SU-DHL-6 (cell line): Measurements from ENCODE around the gene CYP24A1.

ENCODE experiments used
- H2AFZ ChIP-seq: fragments of 200-600 bp; sonication (generic); 2 replicates; pipeline ENCODE4 v1.6.1; 2014; ENCODE audit warnings: low read depth, mild to moderate bottlenecking, moderate library complexity, mixed read lengths, antibody characterized with exemption, low read length; ENCODE audit not compliant: severe bottlenecking
- H3F3A ChIP-seq: fragments of 200-600 bp; shearing (Covaris generic); 2 replicates; pipeline ENCODE4 v1.6.0; 2016; ENCODE audit warnings: antibody characterized with exemption, mild to moderate bottlenecking; ENCODE audit not compliant: insufficient read depth
- H3K27ac ChIP-seq: fragments of 200-600 bp; sonication (generic); 2 replicates; pipeline ENCODE4 v1.5.1; 2016; ENCODE audit warnings: low read depth, mild to moderate bottlenecking, low read length, moderate library complexity, mixed read lengths
- H3K27me3 ChIP-seq: fragments of 200-600 bp; sonication (generic), shearing (Covaris generic); 2 replicates; pipeline ENCODE4 v1.6.0; 2014; ENCODE audit warnings: mild to moderate bottlenecking, low read length
- H3K36me3 ChIP-seq: fragments of 200-600 bp; sonication (generic); 2 replicates; pipeline ENCODE4 v1.6.1; 2014; ENCODE audit warnings: mild to moderate bottlenecking, low read length, mixed read lengths
- H3K4me2 ChIP-seq: fragments of 300-600, 200-600 bp; shearing (Covaris generic), sonication (generic); 2 replicates; pipeline ENCODE4 v1.6.0; 2014; ENCODE audit warnings: low read length, low read depth, mild to moderate bottlenecking; ENCODE audit not compliant: poor library complexity, severe bottlenecking
- H3K4me3 ChIP-seq: fragments of 200-600 bp; sonication (generic); 2 replicates; pipeline ENCODE4 v1.5.1; 2014; ENCODE audit warnings: antibody characterized with exemption, low read length, mild to moderate bottlenecking, mixed read lengths; ENCODE audit not compliant: insufficient read depth, poor library complexity, severe bottlenecking
- H3K79me2 ChIP-seq: fragments of 200-600 bp; sonication (generic); 2 replicates; pipeline ENCODE4 v1.6.1; 2014; ENCODE audit warnings: mild to moderate bottlenecking, low read length, moderate library complexity; ENCODE audit not compliant: insufficient read depth
- H3K9ac ChIP-seq: fragments of 200-600 bp; sonication (generic); 2 replicates; pipeline ENCODE4 v1.7.0; 2014; ENCODE audit warnings: mild to moderate bottlenecking, low read length
- H3K9me2 ChIP-seq: fragments of 200-600 bp; sonication (generic); replicated peaks from 2 replicates; pipeline ENCODE4 v1.6.1; 2014; ENCODE audit warnings: low read length; ENCODE audit not compliant: insufficient read depth
- H3K9me3 ChIP-seq: fragments of 200-600 bp; sonication (generic); 2 replicates; pipeline ENCODE4 v1.6.1; 2014; ENCODE audit warnings: low read length, mixed read lengths; ENCODE audit not compliant: insufficient read depth
- H4K20me1 ChIP-seq: fragments of 200-600 bp; sonication (generic); 2 replicates; pipeline ENCODE4 v1.6.1; 2014; ENCODE audit warnings: low read depth, mild to moderate bottlenecking, antibody characterized with exemption, low read length, moderate library complexity, mixed read lengths
- CTCF ChIP-seq: fragments of 200-600 bp; sonication (generic); IDR thresholded peaks from one replicate; pipeline ENCODE4 v1.5.1; 2017; ENCODE audit warnings: antibody characterized with exemption, mild to moderate bottlenecking, low read length, moderate library complexity; ENCODE audit not compliant: insufficient read depth, poor library complexity, severe bottlenecking
- EZH2phosphoT487 ChIP-seq: fragments of 200-600 bp; sonication (generic), shearing (Covaris generic); conservative IDR thresholded peaks from 2 replicates; pipeline ENCODE4 v1.6.1; 2018; ENCODE audit warnings: mild to moderate bottlenecking, antibody characterized with exemption, low read length, moderate library complexity, mixed read lengths

CYP24A1 gene

GRCh38 chr20:54221353-54221752 is 47.6 kb upstream of the CYP24A1 start:
- Histone ChIP-seq H3K4me3 (no peak overlapping the region), H3K9me3 (no peaks in the 10 kb centered on the region), H4K20me1 (no peaks in the 10 kb centered on the region), H3K4me2 (no peak overlapping the region), H2AFZ (no peak overlapping the region), H3K9me2 (no peaks in the 10 kb centered on the region), H3K27ac (no peak overlapping the region), H3K36me3 (no peaks in the 10 kb centered on the region), H3K79me2 (no peaks in the 10 kb centered on the region), H3F3A (0 out of 2 replicates have a peak, but pooled peaks cover 3% of the 10 kb centered on the region), H3K9ac (no peak overlapping the region), H3K27me3 (no peaks in the 10 kb centered on the region)
- TF ChIP-seq EZH2phosphoT487 (no peak), CTCF (no peak)

GRCh38 chr20:54220722-54221121 is 46.9 kb upstream of the CYP24A1 start:
- Histone ChIP-seq H3F3A (0 out of 2 replicates have a peak, but pooled peaks cover 3% of the 10 kb centered on the region), H3K4me2 (no peak overlapping the region), H3K9me2 (no peaks in the 10 kb centered on the region), H3K9me3 (no peaks in the 10 kb centered on the region), H3K79me2 (no peaks in the 10 kb centered on the region), H4K20me1 (no peaks in the 10 kb centered on the region), H3K4me3 (no peak overlapping the region), H3K9ac (no peak overlapping the region), H3K27ac (no peak overlapping the region), H2AFZ (no peak overlapping the region), H3K27me3 (no peaks in the 10 kb centered on the region), H3K36me3 (no peaks in the 10 kb centered on the region)
- no peak for TF ChIP-seq CTCF
- TF ChIP-seq EZH2phosphoT487 = no peak

GRCh38 chr20:54219751-54220426 is 46.1 kb upstream of the CYP24A1 start:
- Histone ChIP-seq H3K27ac (no peak overlapping the region), H3F3A (0 out of 2 replicates have a peak, but pooled peaks cover 3% of the 10 kb centered on the region), H3K4me3 (no peak overlapping the region), H3K9me2 (no peaks in the 10 kb centered on the region), H4K20me1 (no peaks in the 10 kb centered on the region), H3K9me3 (no peaks in the 10 kb centered on the region), H3K4me2 (no peak overlapping the region), H3K79me2 (no peaks in the 10 kb centered on the region), H3K9ac (no peak overlapping the region), H3K36me3 (no peaks in the 10 kb centered on the region), H2AFZ (no peak overlapping the region), H3K27me3 (no peaks in the 10 kb centered on the region)
- TF ChIP-seq CTCF = peak; percentile 47
- no peak for TF ChIP-seq EZH2phosphoT487
